SK-N-SH (cell line): ENCODE results near the gene AP1B1.

Source experiments
- CTCF ChIP-seq: fragments of 200-600 bp; sonication (generic); IDR thresholded peaks from 2 replicates; pipeline ENCODE4 v1.6.1; 2017; ENCODE audit warnings: antibody characterized with exemption, mild to moderate bottlenecking, moderate library complexity
- GABPA ChIP-seq: IDR thresholded peaks from 2 replicates; pipeline ENCODE4 v1.4.0; 2012; ENCODE audit warnings: low read depth, mild to moderate bottlenecking
- RCOR1 ChIP-seq: fragments of 150-350 bp; IDR thresholded peaks from 2 replicates; pipeline ENCODE4 v1.6.1; 2017; ENCODE audit warnings: antibody characterized with exemption, low read length
- TEAD4 ChIP-seq: IDR thresholded peaks from 2 replicates; pipeline ENCODE4 v1.4.0; 2012; ENCODE audit warnings: mild to moderate bottlenecking, borderline replicate concordance; ENCODE audit not compliant: insufficient read depth
- YY1 ChIP-seq: IDR thresholded peaks from 2 replicates; pipeline ENCODE4 v1.4.0; 2012; ENCODE audit warnings: low read depth, mild to moderate bottlenecking

- TF ChIP-seq RCOR1 (no peak), TEAD4 (no peak), CTCF (no peak), YY1 (no peak), GABPA (no peak)
Measured at GRCh38 chr22:29353286-29353685, 35.1 kb downstream of the AP1B1 start.
